SHP77 treated with DMSO at 0.1 percent for 48 hours (cell line): ENCODE measurements around the gene ASB2.

Source experiments
- DNase-seq: peaks from one replicate; lab custom pipeline; 2025; lab: John Stamatoyannopoulos, UW

The ASB2 gene

GRCh38 chr14:93905623-93906022 is 70.7 kb downstream of the ASB2 start:
- DNase-seq: no peak

- DNase-seq: no peak
Observed at GRCh38 chr14:93903342-93904184, 72.8 kb downstream of the ASB2 start.

- no peak for DNase-seq
Observed at GRCh38 chr14:93902619-93903307, 73.6 kb downstream of the ASB2 start.

GRCh38 chr14:93901813-93902212 is 74.6 kb downstream of the ASB2 start:
- DNase-seq: no peak

GRCh38 chr14:93898731-93899130 is 77.6 kb downstream of the ASB2 start:
- no peak for DNase-seq

GRCh38 chr14:93898081-93898611 is 78.2 kb downstream of the ASB2 start:
- no peak for DNase-seq

- DNase-seq: no peak
Observed at GRCh38 chr14:93897476-93897845, 78.9 kb downstream of the ASB2 start.

DNA sequence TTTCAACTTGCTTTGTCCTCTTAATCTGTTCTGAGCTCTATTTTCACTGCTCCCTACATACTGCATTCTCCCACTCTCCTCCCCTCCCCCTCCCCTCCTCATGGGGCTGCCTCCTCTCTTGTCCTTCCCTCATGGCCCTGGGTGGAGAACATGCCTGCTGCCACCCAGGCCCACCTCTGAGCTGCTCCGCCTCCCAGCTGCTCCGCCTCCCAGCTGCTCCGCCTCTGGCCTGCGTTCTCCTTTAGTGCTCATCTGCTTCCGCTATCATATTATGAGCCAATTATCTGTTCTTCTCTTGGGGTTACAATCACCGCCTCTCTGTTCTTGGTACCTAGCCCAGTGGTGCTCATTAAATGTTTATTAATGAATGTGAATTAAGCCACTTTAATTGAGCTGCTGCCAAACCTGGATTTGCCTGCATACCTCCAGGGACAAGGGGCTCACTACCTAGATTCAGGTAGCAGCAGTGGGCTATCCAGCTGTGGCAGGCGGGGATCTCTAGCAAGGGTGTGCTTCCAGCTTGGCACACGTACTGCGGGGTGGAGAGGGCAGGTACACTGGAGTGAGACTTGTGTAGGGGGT is 81.3 kb downstream of the ASB2 start:
- DNase-seq: no peak

DNA sequence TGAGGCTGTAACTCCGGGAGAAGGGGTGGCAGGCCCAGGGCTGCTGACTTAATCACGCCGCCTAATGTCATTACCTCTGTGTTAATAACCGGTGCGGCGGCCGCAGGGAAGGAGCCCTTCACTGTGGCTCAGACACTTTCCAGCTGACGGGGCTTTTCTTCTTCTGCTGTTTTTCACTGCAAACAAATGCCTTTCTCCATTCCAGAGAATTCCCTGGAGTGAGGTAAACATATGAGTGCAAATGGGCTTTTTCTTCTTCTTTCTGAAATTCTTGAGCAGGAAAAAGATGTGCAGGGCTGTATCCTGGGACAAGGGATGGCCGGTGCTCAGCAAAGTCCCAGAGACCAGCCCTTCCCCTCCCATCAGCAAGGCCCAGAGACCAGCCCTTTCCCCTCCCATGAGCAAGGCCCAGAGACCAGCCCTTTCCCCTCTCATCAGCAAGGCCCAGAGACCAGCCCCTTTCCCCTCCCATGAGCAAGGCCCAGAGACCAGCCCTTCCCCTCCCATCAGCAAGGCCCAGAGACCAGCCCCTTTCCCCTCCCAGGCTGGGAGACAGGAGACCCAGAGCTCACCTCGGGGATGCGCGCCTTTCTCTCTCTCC is 82.6 kb downstream of the ASB2 start:
- no peak for DNase-seq

DNA sequence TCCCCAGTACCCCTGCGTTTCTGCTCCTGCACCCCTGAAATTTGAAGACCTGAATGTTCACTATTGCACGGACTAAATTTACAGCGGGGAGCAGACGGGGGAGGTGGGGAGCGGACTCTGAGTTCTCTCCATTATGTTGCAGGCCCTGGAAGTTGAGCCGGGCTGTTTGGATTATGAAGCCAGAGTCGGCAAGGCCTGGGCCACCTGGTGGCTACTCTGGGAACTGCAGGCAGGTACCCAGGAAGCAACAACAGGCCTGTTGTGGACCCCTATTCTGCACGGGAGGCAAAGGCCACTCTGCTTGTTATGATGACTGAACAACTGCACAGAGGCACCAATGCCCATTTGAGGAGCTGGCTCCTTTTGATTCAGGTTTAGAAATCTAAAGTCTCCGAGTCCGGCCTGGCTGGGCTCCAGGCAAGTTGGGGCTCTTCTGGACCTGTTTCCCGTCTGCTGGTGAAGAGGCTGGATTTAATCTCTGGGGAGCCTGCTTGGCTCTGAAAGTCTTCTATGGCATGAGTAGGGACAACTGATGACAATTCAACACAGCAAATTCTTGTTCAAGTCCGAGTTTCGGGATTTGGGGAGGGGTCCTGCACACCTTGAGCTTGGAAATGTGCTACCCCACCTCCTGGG is 83.3 kb downstream of the ASB2 start:
- no peak for DNase-seq

- DNase-seq: no peak
Observed at GRCh38 chr14:93892505-93892839, 83.9 kb downstream of the ASB2 start.

GRCh38 chr14:93891756-93892504 is 84.4 kb downstream of the ASB2 start:
- DNase-seq: no peak

GRCh38 chr14:93889739-93890483 is 86.5 kb downstream of the ASB2 start:
- DNase-seq: no peak

- DNase-seq: no peak
Observed at GRCh38 chr14:93888995-93889394, 87.4 kb downstream of the ASB2 start.

DNA sequence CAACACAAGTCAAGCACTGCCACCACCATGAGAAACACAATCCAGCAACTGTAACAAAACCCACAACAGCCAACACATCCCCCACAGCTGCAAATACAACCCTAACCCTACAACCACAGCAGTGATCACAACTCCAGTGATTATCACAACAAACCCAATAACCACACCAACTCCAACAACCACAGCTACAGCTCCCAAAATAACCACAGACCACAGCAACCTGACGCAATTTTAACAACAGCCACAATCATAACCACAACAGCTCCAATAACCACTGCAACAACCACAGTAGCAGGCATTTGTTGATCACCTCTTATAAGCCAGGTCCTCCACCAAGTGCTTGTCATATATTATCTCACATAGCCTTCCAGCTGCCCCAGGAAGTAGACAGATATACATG is 91.4 kb downstream of the ASB2 start:
- DNase-seq: no peak
